ENCODE measurements around the gene APOA1.

The APOA1 gene

DNA sequence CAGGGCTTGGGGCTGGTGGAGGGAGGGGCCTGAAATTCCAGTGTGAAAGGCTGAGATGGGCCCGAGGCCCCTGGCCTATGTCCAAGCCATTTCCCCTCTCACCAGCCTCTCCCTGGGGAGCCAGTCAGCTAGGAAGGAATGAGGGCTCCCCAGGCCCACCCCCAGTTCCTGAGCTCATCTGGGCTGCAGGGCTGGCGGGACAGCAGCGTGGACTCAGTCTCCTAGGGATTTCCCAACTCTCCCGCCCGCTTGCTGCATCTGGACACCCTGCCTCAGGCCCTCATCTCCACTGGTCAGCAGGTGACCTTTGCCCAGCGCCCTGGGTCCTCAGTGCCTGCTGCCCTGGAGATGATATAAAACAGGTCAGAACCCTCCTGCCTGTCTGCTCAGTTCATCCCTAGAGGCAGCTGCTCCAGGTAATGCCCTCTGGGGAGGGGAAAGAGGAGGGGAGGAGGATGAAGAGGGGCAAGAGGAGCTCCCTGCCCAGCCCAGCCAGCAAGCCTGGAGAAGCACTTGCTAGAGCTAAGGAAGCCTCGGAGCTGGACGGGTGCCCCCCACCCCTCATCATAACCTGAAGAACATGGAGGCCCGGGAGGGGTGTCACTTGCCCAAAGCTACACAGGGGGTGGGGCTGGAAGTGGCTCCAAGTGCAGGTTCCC, 7.8 kb downstream of the APOA1 start, which contains the start of gene APOC3:
TSS of gene APOC3 (plus strand) at position 383 of the 659 bp plus-strand sequence. CDS start 676 bp downstream, outside the sequence.
- ChIA-PET POLR2A (interaction anchor here (0.7 kb wide), 1 partner anchor 18 kb away, joined by 3 read pairs; no protein-coding TSS in a partner anchor), CTCF (interaction anchor here (0.6 kb wide), 1 partner anchor 24 kb away, joined by 4 read pairs; no protein-coding TSS in a partner anchor)
- no peak for DNase-seq (ENCODE audit: extremely low spot score)
- no peak for TF ChIP-seq SP1 (IDR thresholded peaks at IDR 0.05)
- no peak for TF ChIP-seq BHLHE40 (IDR thresholded peaks at IDR 0.05; ENCODE audit: borderline replicate concordance)
- no peak for TF ChIP-seq TARDBP (IDR thresholded peaks at IDR 0.05)
- no peak for TF ChIP-seq ARNT (IDR thresholded peaks at IDR 0.05)
- no peak for TF ChIP-seq LEF1 (IDR thresholded peaks at IDR 0.05; ENCODE audit: borderline replicate concordance)
- TF ChIP-seq L3MBTL2 (conservative IDR thresholded peaks at IDR 0.05), result no peak
- no peak for TF ChIP-seq CTBP1 (IDR thresholded peaks at IDR 0.05; ENCODE audit: borderline replicate concordance)
- TF ChIP-seq FOXM1 (IDR thresholded peaks at IDR 0.05; ENCODE audit: borderline replicate concordance), result no peak
- no peak for TF ChIP-seq NFRKB (IDR thresholded peaks at IDR 0.05)
- TF ChIP-seq SUZ12 (IDR thresholded peaks at IDR 0.05), result no peak
- no peak for TF ChIP-seq FOXK2 (IDR thresholded peaks at IDR 0.05)
- TF ChIP-seq, protein P1, sequence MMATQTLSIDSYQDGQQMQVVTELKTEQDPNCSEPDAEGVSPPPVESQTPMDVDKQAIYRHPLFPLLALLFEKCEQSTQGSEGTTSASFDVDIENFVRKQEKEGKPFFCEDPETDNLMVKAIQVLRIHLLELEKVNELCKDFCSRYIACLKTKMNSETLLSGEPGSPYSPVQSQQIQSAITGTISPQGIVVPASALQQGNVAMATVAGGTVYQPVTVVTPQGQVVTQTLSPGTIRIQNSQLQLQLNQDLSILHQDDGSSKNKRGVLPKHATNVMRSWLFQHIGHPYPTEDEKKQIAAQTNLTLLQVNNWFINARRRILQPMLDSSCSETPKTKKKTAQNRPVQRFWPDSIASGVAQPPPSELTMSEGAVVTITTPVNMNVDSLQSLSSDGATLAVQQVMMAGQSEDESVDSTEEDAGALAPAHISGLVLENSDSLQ (IDR thresholded peaks at IDR 0.05), result no peak
- no peak for TF ChIP-seq ELF4 (IDR thresholded peaks at IDR 0.05)
- no peak for TF ChIP-seq FOXA1 (IDR thresholded peaks at IDR 0.05)
- no peak for TF ChIP-seq HDGF (IDR thresholded peaks at IDR 0.05; ENCODE audit: borderline replicate concordance)
- no peak for TF ChIP-seq ZNF384 (IDR thresholded peaks at IDR 0.05)

DNA sequence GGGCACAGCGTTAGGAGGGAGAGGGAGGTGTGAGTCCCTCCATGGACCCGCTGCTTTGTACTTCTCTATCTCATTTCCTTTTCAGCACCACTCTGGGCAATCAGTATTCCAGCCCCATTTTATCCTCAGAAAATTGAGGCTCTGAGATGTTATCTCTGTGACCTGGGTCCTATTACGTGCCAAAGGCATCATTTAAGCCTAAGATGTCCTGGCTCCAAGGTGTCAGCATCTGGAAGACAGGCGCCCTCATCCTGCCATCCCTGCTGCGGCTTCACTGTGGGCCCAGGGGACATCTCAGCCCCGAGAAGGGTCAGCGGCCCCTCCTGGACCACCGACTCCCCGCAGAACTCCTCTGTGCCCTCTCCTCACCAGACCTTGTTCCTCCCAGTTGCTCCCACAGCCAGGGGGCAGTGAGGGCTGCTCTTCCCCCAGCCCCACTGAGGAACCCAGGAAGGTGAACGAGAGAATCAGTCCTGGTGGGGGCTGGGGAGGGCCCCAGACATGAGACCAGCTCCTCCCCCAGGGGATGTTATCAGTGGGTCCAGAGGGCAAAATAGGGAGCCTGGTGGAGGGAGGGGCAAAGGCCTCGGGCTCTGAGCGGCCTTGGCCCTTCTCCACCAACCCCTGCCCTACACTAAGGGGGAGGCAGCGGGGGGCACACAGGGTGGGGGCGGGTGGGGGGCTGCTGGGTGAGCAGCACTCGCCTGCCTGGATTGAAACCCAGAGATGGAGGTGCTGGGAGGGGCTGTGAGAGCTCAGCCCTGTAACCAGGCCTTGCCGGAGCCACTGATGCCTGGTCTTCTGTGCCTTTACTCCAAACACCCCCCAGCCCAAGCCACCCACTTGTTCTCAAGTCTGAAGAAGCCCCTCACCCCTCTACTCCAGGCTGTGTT, 8.5 kb downstream of the APOA1 start:
- CTCF ChIA-PET, result no interaction called here
- POLR2A ChIA-PET, result interaction anchor here (0.7 kb wide), 1 partner anchor 18 kb away, joined by 3 read pairs; no protein-coding TSS in a partner anchor
- no peak for DNase-seq (ENCODE audit: extremely low spot score)
- no peak for TF ChIP-seq ZNF384 (IDR thresholded peaks at IDR 0.05)
- TF ChIP-seq SP1 (IDR thresholded peaks at IDR 0.05), result no peak
- no peak for TF ChIP-seq FOXA1 (IDR thresholded peaks at IDR 0.05)
- no peak for TF ChIP-seq TARDBP (IDR thresholded peaks at IDR 0.05)
- no peak for TF ChIP-seq ELF4 (IDR thresholded peaks at IDR 0.05)
- no peak for TF ChIP-seq FOXK2 (IDR thresholded peaks at IDR 0.05)
- TF ChIP-seq, protein P1 (IDR thresholded peaks at IDR 0.05), result no peak
- TF ChIP-seq NFRKB (IDR thresholded peaks at IDR 0.05), result no peak
- no peak for TF ChIP-seq ARNT (IDR thresholded peaks at IDR 0.05)
- no peak for TF ChIP-seq BHLHE40 (IDR thresholded peaks at IDR 0.05; ENCODE audit: borderline replicate concordance)
- no peak for TF ChIP-seq HDGF (IDR thresholded peaks at IDR 0.05; ENCODE audit: borderline replicate concordance)
- no peak for TF ChIP-seq LEF1 (IDR thresholded peaks at IDR 0.05; ENCODE audit: borderline replicate concordance)
- TF ChIP-seq L3MBTL2 (conservative IDR thresholded peaks at IDR 0.05), result no peak
- no peak for TF ChIP-seq CTBP1 (IDR thresholded peaks at IDR 0.05; ENCODE audit: borderline replicate concordance)
- no peak for TF ChIP-seq FOXM1 (IDR thresholded peaks at IDR 0.05; ENCODE audit: borderline replicate concordance)
- no peak for TF ChIP-seq SUZ12 (IDR thresholded peaks at IDR 0.05)

DNA sequence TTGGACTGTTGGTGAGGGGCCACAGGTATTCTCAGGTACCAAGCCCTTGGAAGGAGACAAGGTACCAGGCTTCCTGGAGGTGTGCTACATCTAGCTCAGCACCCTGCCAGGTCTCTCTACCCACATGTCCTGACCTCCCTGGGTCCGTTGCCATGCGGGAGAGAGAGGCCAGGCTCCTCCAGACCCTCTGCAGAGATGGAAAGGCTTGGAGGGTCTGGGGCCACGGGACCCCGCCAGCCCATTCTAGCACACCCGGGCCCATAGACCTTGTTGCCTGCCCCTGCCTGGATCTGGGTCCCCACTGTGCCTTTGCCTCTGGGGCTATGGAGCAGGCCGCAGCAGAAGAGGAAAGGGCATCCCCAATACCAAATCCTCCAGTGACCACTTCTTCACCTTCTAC, 10.0 kb downstream of the APOA1 start:
- DNase-seq (ENCODE audit: extremely low spot score), result no peak
- ChIA-PET CTCF (no interaction called here), POLR2A (no interaction called here)
- TF ChIP-seq FOXM1 (IDR thresholded peaks at IDR 0.05; ENCODE audit: borderline replicate concordance), result no peak
- TF ChIP-seq L3MBTL2 (conservative IDR thresholded peaks at IDR 0.05), result no peak
- no peak for TF ChIP-seq NFRKB (IDR thresholded peaks at IDR 0.05)
- TF ChIP-seq, protein P1 (IDR thresholded peaks at IDR 0.05), result no peak
- no peak for TF ChIP-seq ZNF384 (IDR thresholded peaks at IDR 0.05)
- TF ChIP-seq LEF1 (IDR thresholded peaks at IDR 0.05; ENCODE audit: borderline replicate concordance), result no peak
- TF ChIP-seq BHLHE40 (IDR thresholded peaks at IDR 0.05; ENCODE audit: borderline replicate concordance), result no peak
- no peak for TF ChIP-seq SP1 (IDR thresholded peaks at IDR 0.05)
- no peak for TF ChIP-seq TARDBP (IDR thresholded peaks at IDR 0.05)
- TF ChIP-seq FOXK2 (IDR thresholded peaks at IDR 0.05), result no peak
- TF ChIP-seq SUZ12 (IDR thresholded peaks at IDR 0.05), result no peak
- no peak for TF ChIP-seq HDGF (IDR thresholded peaks at IDR 0.05; ENCODE audit: borderline replicate concordance)

DNA sequence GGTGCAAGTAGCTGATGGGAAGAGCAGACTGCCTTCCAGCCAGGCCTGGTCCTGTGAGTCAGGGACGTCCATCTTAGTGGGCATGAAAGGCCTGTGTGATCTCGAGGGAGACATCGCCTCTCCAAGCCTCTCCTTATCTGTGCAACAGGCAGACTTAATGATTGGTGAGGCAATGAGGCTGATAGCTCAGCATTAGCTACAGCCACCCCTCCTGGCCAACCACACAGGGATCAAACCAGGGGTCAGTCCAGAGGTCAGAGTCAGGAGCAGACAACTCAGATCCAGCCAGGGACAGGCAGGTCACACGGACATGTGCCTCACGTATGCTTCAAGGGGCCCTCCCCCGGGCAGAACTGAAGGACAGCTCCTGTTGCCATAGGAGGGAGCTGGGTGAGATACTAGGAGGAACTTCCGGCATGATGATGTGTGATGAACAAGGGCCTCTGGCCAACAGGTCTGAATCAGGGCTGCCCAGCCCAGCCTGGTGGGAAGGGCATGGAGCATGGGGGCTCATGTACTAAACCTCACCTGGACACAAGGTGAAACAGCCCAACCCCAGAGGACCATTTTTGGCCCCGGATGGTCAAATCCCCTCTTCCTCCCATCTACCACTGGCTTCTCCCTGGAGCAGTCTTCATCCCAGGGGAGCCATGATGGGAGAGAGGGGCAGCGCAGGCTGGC, 10.5 kb downstream of the APOA1 start:
- TF ChIP-seq SP1 (IDR thresholded peaks at IDR 0.05), result no peak
- TF ChIP-seq FOXM1 (IDR thresholded peaks at IDR 0.05; ENCODE audit: borderline replicate concordance), result no peak
- no peak for DNase-seq (ENCODE audit: extremely low spot score)
- ChIA-PET POLR2A (no interaction called here), CTCF (no interaction called here)

All from HEK293T (cell line).